ENCODE data around the gene SYNE1. TPM values are rescaled to one million over a fixed set of nuclear protein-coding genes. Genes with fewer than 3 reads are reported as not detected.

The SYNE1 gene
- total and polyA plus RNA-seq, 2 experiments from 2014 or later, result 17.6 to 59.9 TPM

DNA sequence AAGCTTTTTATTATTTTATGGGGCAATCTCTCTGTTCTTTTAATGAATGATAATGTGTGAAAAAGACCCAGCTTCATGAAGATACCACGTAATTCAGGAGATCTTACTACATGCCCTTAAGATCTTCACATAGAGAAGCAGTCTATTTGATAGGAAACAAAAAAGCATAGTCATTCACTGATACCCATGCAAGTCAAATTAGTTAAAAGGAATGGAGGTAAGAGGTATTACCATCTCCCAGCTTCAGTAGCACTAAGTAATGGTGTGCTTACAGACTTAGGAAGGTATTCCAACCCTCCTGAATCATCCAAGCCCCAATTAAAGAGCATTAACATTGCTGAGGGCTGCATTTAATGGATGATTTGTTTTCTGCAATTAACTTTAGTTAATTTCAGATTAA is 364.7 kb downstream of the SYNE1 start:
- H4K20me1 ChIP-seq (ENCODE audit: insufficient read depth, poor library complexity, severe bottlenecking), result no peaks in the 10 kb centered on the region
- WGBS (ENCODE audit: low lambda C conversion rate, missing lambda C conversion rate), result 53% methylated on average over 1 of the region's 1 CpG
- peaks cover 14% of the 10 kb centered on the region for H3K4me1 ChIP-seq (ENCODE audit: insufficient read depth)
- H2AFZ ChIP-seq, result no peak overlapping the region
- H3K27ac ChIP-seq, result peak overlapping the region; percentile 3
- no peaks in the 10 kb centered on the region for H3K36me3 ChIP-seq (replicated peaks; ENCODE audit: insufficient read depth, low read depth)
- H3K27me3 ChIP-seq, result no peaks in the 10 kb centered on the region
- H3K9me2 ChIP-seq (replicated peaks; ENCODE audit: insufficient read depth), result no peaks in the 10 kb centered on the region
- no peaks in the 10 kb centered on the region for H3K9me3 ChIP-seq (ENCODE audit: low read depth)
- no peak overlapping the region for H3K4me2 ChIP-seq
- no peak for DNase-seq (ENCODE audit: low spot score)
- TF ChIP-seq EZH2 (IDR thresholded peaks at IDR 0.05; ENCODE audit: borderline replicate concordance), result no peak
- TF ChIP-seq CTCF (IDR thresholded peaks at IDR 0.05; ENCODE audit: poor library complexity), result no peak
- TF ChIP-seq EZH2phosphoT487 (IDR thresholded peaks at IDR 0.05; ENCODE audit: low read depth, severe bottlenecking, unreplicated experiment), result no peak
- no peak overlapping the region for H3K4me3 ChIP-seq
- H3K79me2 ChIP-seq, result no peaks in the 10 kb centered on the region

- TF ChIP-seq CTCF (IDR thresholded peaks at IDR 0.05; ENCODE audit: poor library complexity) (no peak), EZH2 (IDR thresholded peaks at IDR 0.05; ENCODE audit: borderline replicate concordance) (no peak), EZH2phosphoT487 (IDR thresholded peaks at IDR 0.05; ENCODE audit: low read depth, severe bottlenecking, unreplicated experiment) (no peak)
- no peak for DNase-seq (ENCODE audit: low spot score)
- H3K4me2 ChIP-seq, result no peak overlapping the region
- no peaks in the 10 kb centered on the region for H3K27me3 ChIP-seq
- no peak overlapping the region for H3K27ac ChIP-seq
- no peaks in the 10 kb centered on the region for H3K9me2 ChIP-seq (replicated peaks; ENCODE audit: insufficient read depth)
- H3K4me3 ChIP-seq, result no peak overlapping the region
- no peaks in the 10 kb centered on the region for H3K79me2 ChIP-seq
- H2AFZ ChIP-seq, result no peak overlapping the region
- H3K4me1 ChIP-seq (ENCODE audit: insufficient read depth), result peaks cover 14% of the 10 kb centered on the region
- no peaks in the 10 kb centered on the region for H4K20me1 ChIP-seq (ENCODE audit: insufficient read depth, poor library complexity, severe bottlenecking)
- H3K9me3 ChIP-seq (ENCODE audit: low read depth), result no peaks in the 10 kb centered on the region
- H3K36me3 ChIP-seq (replicated peaks; ENCODE audit: insufficient read depth, low read depth), result no peaks in the 10 kb centered on the region
- 84% methylated on average over 6 of the region's 6 CpGs for WGBS (ENCODE audit: low lambda C conversion rate, missing lambda C conversion rate)
Measured at GRCh38 chr6:152271776-152272464, 365.2 kb downstream of the SYNE1 start.

DNA sequence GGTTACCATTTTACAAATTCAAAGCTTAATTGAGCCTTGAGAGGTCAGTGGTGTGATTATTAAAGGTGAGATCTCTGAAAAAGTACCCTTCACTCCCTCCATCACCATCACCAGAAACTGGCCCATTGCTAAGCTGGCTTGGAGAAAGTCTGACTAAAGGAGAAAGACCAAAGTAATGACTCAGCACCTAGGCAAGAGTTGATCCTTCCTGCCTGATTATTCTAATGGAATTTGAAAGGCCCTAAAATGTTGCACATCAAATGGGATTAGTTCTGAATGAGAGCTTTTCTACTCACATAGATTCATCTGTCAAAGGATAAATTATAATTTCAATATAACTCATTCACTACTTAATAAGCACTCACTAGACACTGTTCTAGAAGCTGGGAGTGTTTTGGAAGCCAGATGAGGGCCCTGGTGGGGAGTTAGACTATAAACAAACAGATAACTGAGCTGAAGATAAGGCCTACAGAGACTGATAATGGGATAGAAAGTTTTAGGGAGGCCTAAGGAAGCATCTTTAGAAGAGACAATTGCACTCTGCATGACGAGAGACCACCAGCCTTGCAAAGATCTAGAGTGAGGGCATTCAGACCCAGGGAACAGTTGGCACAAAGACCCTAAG is 366.7 kb downstream of the SYNE1 start:
- 60% methylated on average over 1 of the region's 1 CpG for WGBS (ENCODE audit: low lambda C conversion rate, missing lambda C conversion rate)
- no peak for DNase-seq (ENCODE audit: low spot score)
- no peak overlapping the region for H3K4me3 ChIP-seq
- no peak overlapping the region for H3K4me2 ChIP-seq
- no peaks in the 10 kb centered on the region for H3K9me3 ChIP-seq (ENCODE audit: low read depth)
- no peak overlapping the region for H3K27ac ChIP-seq
- no peaks in the 10 kb centered on the region for H4K20me1 ChIP-seq (ENCODE audit: insufficient read depth, poor library complexity, severe bottlenecking)
- no peak overlapping the region for H2AFZ ChIP-seq
- no peak for TF ChIP-seq CTCF (IDR thresholded peaks at IDR 0.05; ENCODE audit: poor library complexity)
- no peak for TF ChIP-seq EZH2phosphoT487 (IDR thresholded peaks at IDR 0.05; ENCODE audit: low read depth, severe bottlenecking, unreplicated experiment)
- no peak for TF ChIP-seq EZH2 (IDR thresholded peaks at IDR 0.05; ENCODE audit: borderline replicate concordance)
- no peaks in the 10 kb centered on the region for H3K36me3 ChIP-seq (replicated peaks; ENCODE audit: insufficient read depth, low read depth)
- no peaks in the 10 kb centered on the region for H3K9me2 ChIP-seq (replicated peaks; ENCODE audit: insufficient read depth)
- H3K27me3 ChIP-seq, result no peaks in the 10 kb centered on the region
- H3K4me1 ChIP-seq (ENCODE audit: insufficient read depth), result peaks cover 14% of the 10 kb centered on the region
- no peaks in the 10 kb centered on the region for H3K79me2 ChIP-seq
